Vagina (tissue), 2 donors: ENCODE measurements around the gene SENP8.

Experiments
- CTCF ChIP-seq, 3 experiments: fragments of 450-650 bp in 2 of 3; fragments of 200-600 bp in 1 of 3; sonication (generic) in 1 of 3; IDR thresholded peaks; one replicate each; pipeline ENCODE4 v1.5.1; 2017 to 2019; ENCODE audit warnings: antibody characterized with exemption in 3 of 3, mild to moderate bottlenecking in 2 of 3, moderate library complexity in 2 of 3
- POLR2A ChIP-seq, 2 donors: fragments of 450-650 bp; IDR thresholded peaks; one replicate each; pipeline ENCODE4 v1.6.1; 2017; ENCODE audit warnings: antibody characterized with exemption in 2 of 2, mild to moderate bottlenecking in 2 of 2, moderate library complexity in 2 of 2
- POLR2AphosphoS5 ChIP-seq, 2 donors: sonication (generic); formaldehyde crosslinking; IDR thresholded peaks; one replicate each; pipeline ENCODE4 v1.9.0; 2017; ENCODE audit warnings: antibody characterized with exemption in 2 of 2, mild to moderate bottlenecking in 2 of 2, low read depth in 1 of 2; ENCODE audit not compliant: insufficient read depth in 1 of 2

- no peak for TF ChIP-seq CTCF (IDR thresholded peaks at IDR 0.05)
- no peak for TF ChIP-seq POLR2A (IDR thresholded peaks at IDR 0.05)
- no peak for TF ChIP-seq POLR2AphosphoS5 (IDR thresholded peaks at IDR 0.05; ENCODE audit: insufficient read depth in 1 of 2, low read depth in 1 of 2)
These were observed 13.7 kb downstream of the SENP8 start for GRCh38 chr15:72131922-72132321.
